SKM-1 (cell line): ENCODE measurements around the gene NEURL2.
"Not testable (repeated sequence)": the region's sequence is repeated elsewhere in the genome, so short reads cannot be mapped to it uniquely, and the experiment has no call there.

Source experiments
- DNase-seq: peaks from one replicate; lab custom pipeline; 2025; ENCODE audit not compliant: unreplicated experiment; lab: John Stamatoyannopoulos, UW

The NEURL2 gene

GRCh38 chr20:45901332-45901731 lies 10.3 kb upstream of the NEURL2 start:
- DNase-seq: not testable (repeated sequence)

- no peak for DNase-seq
Measured at GRCh38 chr20:45899046-45899835, 8.2 kb upstream of the NEURL2 start.

GRCh38 chr20:45898285-45898684 lies 7.3 kb upstream of the NEURL2 start:
- no peak for DNase-seq

GRCh38 chr20:45897692-45898091 lies 6.7 kb upstream of the NEURL2 start:
- DNase-seq: no peak

- no peak for DNase-seq
Measured at GRCh38 chr20:45897289-45897688, 6.3 kb upstream of the NEURL2 start.

GRCh38 chr20:45896641-45897161 lies 5.7 kb upstream of the NEURL2 start:
- no peak for DNase-seq

GRCh38 chr20:45894797-45895196 lies 3.8 kb upstream of the NEURL2 start:
- DNase-seq: no peak

- no peak for DNase-seq
Measured at GRCh38 chr20:45893831-45894230, 2.8 kb upstream of the NEURL2 start.

- DNase-seq: no peak
Measured at GRCh38 chr20:45892828-45893500, 2.0 kb upstream of the NEURL2 start.

- DNase-seq: no peak
Measured at GRCh38 chr20:45892049-45892825, 1.2 kb upstream of the NEURL2 start.

GRCh38 chr20:45890077-45890984 lies 677 bp downstream of the NEURL2 start:
- DNase-seq: peak; percentile 4

- no peak for DNase-seq
Measured at GRCh38 chr20:45888681-45889080, 2.3 kb downstream of the NEURL2 start.

GRCh38 chr20:45887346-45887715 lies 3.7 kb downstream of the NEURL2 start, which contains the start of gene SPATA25:
Gene SPATA25 (minus strand): TSS chr20:45887622. CDS start chr20:45887590, 32 bp downstream.
- no peak for DNase-seq

GRCh38 chr20:45886590-45887345 lies 4.2 kb downstream of the NEURL2 start:
- DNase-seq: no peak

- no peak for DNase-seq
Measured at GRCh38 chr20:45883100-45883469, 7.9 kb downstream of the NEURL2 start.

GRCh38 chr20:45882469-45883099 lies 8.4 kb downstream of the NEURL2 start:
- DNase-seq: no peak

- DNase-seq: peak; percentile 93
Measured at GRCh38 chr20:45880988-45881788, 9.8 kb downstream of the NEURL2 start, which contains the start of gene ZSWIM1. Gene ZSWIM1 (plus strand): TSS chr20:45881227. CDS start chr20:45882593, 1,366 bp downstream.

GRCh38 chr20:45878076-45878761 lies 12.8 kb downstream of the NEURL2 start:
- DNase-seq: no peak
